Measurements from ENCODE around the gene JMJD7.
A peak's percentile ranks its signal among the peaks of the same experiment; 100 is the strongest.

Gene JMJD7

DNA sequence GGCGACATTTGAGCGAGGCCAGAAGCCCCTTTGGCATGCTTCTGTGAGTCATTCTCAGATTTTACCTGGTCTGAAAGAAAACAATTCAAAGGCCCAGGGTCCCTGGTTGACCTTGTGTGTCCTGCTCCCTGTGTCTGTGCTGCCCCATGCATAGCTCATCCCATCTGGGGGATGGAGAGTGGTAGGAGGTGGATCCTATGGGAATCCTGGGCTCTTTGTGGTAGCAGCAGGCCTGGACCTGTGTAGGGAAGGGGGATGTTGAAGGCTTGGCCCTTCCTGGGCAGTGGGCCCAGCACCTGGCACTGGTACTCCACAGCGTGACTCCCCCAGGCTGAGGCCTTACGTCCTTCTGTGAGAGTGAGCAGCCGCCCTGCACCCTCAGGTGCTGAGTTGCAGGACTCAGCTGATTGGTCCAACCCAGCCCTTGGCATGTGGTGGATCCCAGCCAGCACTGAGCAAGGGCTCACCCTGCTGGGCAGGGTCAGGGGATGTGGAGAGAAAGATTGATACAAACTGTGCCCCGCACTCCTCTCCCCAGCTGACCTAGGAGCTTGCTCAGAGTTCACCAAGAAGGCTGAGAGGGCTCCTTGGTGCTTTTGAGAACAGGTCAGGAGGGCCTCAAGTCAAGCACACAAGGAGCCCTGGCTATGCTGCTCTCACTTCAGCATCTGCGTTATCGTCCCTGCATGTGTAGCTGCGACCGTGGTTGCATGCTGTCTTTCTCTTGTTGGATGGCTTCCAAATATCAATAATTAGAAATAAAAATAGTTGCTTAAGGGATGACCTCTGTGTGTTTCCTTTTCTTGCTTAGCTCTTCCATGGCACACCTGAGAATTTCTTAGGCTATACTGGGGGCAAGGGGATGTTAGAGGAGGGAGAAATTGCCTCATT, 21.4 kb upstream of the JMJD7 start:
- TF ChIP-seq, protein P1, sequence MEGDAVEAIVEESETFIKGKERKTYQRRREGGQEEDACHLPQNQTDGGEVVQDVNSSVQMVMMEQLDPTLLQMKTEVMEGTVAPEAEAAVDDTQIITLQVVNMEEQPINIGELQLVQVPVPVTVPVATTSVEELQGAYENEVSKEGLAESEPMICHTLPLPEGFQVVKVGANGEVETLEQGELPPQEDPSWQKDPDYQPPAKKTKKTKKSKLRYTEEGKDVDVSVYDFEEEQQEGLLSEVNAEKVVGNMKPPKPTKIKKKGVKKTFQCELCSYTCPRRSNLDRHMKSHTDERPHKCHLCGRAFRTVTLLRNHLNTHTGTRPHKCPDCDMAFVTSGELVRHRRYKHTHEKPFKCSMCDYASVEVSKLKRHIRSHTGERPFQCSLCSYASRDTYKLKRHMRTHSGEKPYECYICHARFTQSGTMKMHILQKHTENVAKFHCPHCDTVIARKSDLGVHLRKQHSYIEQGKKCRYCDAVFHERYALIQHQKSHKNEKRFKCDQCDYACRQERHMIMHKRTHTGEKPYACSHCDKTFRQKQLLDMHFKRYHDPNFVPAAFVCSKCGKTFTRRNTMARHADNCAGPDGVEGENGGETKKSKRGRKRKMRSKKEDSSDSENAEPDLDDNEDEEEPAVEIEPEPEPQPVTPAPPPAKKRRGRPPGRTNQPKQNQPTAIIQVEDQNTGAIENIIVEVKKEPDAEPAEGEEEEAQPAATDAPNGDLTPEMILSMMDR (conservative IDR thresholded peaks at IDR 0.05; ENCODE audit: control insufficient read depth, insufficient read depth, low read depth, low read length) = no peak
- no peak overlapping the region for H3K4me3 ChIP-seq (ENCODE audit: control insufficient read depth, low read depth, low read length)
- no peak for DNase-seq (ENCODE audit: low read depth)

DNA sequence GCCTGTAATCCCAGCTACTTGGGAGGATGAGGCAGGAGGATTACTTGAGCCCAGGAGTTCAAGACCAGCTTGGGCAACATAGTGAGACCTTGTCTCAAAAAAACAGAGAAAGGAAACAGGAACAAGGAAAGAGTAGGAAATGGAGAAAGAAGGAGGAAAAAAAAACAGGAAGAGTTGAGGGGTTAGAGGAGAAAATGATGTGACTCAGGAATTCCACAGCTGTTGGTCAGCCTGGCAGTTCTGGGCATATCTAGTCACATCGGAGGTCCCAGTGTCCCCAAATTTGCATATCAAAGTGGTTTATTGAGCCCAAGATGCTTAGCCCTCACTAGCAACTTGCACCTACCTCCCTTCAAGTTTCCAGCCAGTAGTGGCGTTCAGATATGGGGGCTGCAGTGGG, 18.8 kb upstream of the JMJD7 start:
- TF ChIP-seq, protein P1 (conservative IDR thresholded peaks at IDR 0.05; ENCODE audit: control insufficient read depth, insufficient read depth, low read depth, low read length) = no peak
- no peak overlapping the region for H3K4me3 ChIP-seq (ENCODE audit: control insufficient read depth, low read depth, low read length)
- DNase-seq (ENCODE audit: low read depth) = peak; percentile 39

DNA sequence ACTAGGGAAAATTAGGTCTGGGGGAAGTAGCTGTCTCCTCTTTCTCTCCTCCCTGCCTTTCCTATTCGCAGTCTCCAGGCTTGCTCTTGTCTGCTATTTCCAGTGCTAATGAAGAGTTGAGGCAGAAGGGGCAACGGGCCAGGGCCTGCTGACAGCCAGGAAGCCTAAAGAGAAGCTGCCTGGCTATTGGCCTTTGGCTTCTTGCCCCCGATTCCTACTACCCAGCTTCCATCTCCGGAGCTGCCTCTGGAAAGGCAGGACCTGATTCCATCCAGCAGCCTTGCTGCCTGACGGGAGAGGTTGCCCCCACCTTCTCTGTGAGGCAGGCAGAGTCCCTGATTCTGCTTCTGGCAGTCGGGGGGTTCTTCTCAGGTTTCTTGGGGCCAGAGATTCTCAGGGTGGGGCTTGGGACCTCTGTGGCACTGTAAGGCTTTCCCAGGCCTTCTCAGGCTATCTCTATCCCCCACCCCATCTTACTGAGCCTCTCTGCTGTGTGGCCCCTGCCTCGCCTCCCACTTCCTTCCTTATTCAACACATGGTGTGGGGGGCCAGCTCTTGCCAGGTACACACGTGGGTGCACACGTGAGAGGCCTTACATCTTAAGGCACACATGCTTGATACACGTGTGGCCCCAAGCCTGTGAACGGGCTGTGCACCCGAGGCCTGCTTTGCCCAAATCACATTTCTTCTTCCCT, 18.2 kb upstream of the JMJD7 start:
- TF ChIP-seq, protein P1 (conservative IDR thresholded peaks at IDR 0.05; ENCODE audit: control insufficient read depth, insufficient read depth, low read depth, low read length) = no peak
- no peak overlapping the region for H3K4me3 ChIP-seq (ENCODE audit: control insufficient read depth, low read depth, low read length)

DNA sequence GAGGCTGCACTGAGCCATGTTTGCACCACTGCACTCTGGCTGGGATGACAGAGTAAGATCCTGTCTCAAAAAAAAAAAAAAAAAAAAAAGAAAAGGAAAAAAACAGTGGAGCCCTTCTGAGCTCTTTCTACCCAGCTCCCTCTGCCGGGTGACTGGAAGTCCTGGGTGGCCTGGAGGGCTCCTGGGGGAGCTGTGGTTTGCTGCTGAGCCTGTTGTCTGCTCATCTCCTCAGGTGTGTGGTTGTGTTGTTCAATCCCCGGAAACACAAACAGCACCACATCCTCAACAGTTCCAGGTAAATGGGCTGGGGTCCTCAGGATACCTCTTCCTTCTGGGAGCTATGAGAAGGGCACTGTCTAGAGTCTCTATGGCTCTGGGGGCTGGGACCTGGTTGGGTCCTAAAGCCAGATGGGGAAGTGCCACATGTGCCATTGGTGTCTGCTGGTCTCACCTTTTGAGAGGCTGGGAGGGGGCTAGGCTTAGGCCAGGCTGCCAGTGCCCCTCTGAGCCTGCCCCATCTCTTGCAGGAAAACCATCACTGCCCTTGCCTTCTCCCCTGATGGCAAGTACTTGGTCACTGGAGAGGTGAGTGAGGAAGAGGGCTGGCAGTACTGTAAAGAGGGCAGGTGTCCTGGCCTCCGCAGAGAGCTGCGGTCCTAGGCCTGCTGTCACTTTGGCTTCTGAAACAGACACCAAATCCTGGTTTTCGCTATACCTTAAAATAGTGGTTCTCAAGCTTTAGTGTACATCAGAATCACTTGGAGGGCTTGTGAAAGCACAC, 17.1 kb upstream of the JMJD7 start:
- H3K4me3 ChIP-seq (ENCODE audit: control insufficient read depth, low read depth, low read length) = no peak overlapping the region
- TF ChIP-seq, protein P1 (conservative IDR thresholded peaks at IDR 0.05; ENCODE audit: control insufficient read depth, insufficient read depth, low read depth, low read length) = no peak
- DNase-seq (ENCODE audit: low read depth) = no peak

More for the DNA sequence above, 18.2 kb upstream of the JMJD7 start:
- DNase-seq (ENCODE audit: low read depth) = no peak

DNA sequence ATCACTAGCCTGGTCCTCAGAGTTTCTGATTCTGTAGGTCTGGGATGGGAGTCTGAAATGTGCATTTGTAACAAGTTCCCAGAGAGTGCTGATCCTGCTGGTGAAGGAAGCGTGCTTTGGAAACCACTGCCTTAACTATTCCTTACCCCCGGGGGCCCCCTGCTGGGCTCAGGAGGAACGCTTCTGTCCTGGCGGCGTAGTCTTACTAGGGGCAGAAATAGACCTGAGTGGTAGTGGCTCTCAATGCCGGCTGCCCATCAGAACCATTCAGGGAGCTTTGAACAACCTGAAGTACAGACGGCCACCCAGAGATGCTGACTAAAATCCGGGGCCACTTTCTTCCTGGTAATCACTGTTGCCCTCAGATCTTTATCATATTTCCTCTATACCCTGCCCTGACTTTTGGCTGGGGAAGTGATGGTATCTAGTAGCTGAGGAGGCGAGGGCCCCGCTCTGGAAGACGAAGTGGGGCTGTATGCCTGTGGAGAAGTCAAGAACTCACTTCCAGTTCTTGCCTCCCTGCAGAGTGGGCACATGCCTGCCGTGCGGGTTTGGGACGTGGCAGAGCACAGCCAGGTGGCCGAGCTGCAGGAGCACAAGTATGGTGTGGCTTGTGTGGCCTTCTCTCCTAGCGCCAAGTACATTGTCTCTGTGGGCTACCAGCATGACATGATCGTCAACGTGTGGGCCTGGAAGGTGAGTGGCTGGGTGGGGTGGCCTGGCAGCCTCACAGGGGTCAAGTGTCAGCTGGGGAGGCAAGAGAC, 16.3 kb upstream of the JMJD7 start:
- TF ChIP-seq, protein P1 (conservative IDR thresholded peaks at IDR 0.05; ENCODE audit: control insufficient read depth, insufficient read depth, low read depth, low read length) = peak; percentile 87
- H3K4me3 ChIP-seq (ENCODE audit: control insufficient read depth, low read depth, low read length) = no peak overlapping the region
- peak; percentile 83 for DNase-seq (ENCODE audit: low read depth)
